Left ventricle myocardium inferior (tissue), 1 donor: ENCODE data around the gene GART. TPM values are rescaled to one million over a fixed set of nuclear protein-coding genes. Genes with fewer than 3 reads are reported as not detected.

ENCODE experiments used
- DNase-seq: peaks from one replicate; pipeline ENCODE4 v3.0.0-alpha.2; 2020
- H3K27ac ChIP-seq: fragments of 200-600 bp; replicated peaks from 2 replicates; pipeline ENCODE4 v1.8.0; 2021
- H3K27me3 ChIP-seq: fragments of 200-600 bp; 2 replicates; pipeline ENCODE4 v1.8.0; 2021; ENCODE audit warnings: low read depth
- H3K36me3 ChIP-seq: fragments of 200-600 bp; 2 replicates; pipeline ENCODE4 v1.8.0; 2021
- H3K4me1 ChIP-seq: fragments of 200-600 bp; 2 replicates; pipeline ENCODE4 v1.8.0; 2021
- H3K4me3 ChIP-seq: fragments of 200-600 bp; 2 replicates; pipeline ENCODE4 v1.8.0; 2021; ENCODE audit warnings: mild to moderate bottlenecking, moderate library complexity
- H3K9me3 ChIP-seq: fragments of 200-600 bp; replicated peaks from 2 replicates; pipeline ENCODE4 v1.8.0; 2021
- CTCF ChIP-seq: fragments of 200-600 bp; IDR thresholded peaks from 2 replicates; pipeline ENCODE4 v1.8.0; 2021; ENCODE audit warnings: antibody characterized with exemption, mild to moderate bottlenecking, borderline replicate concordance
- intact Hi-C: fragments of 100-400 bp; cut with micrococcal nuclease; formaldehyde crosslinking; loops from one replicate; pipeline ENCODE4 v1.11.0; 2022
- total RNA-seq: library from RNA; stranded (reverse); fragmentation: NEBNext Ultra II Directional; extraction: Animal tissue kit (Norgen Biotek cat#: 25700); gene quantifications from one replicate; pipeline ENCODE4 v1.2.1, GENCODE V29; 2021
- donor health status: DM: no; HTN: yes; CAD: no; lungs with severe emphysema.

GART gene
- total RNA-seq, 1 donor from 2014 or later = 41.5 TPM

- no peak overlapping the region for H3K27ac ChIP-seq
- no peaks in the 10 kb centered on the region for H3K4me1 ChIP-seq
- DNase-seq = no peak
- H3K36me3 ChIP-seq = peaks cover 98% of the 10 kb centered on the region
- no peak for TF ChIP-seq CTCF
- H3K9me3 ChIP-seq = no peaks in the 10 kb centered on the region
- no peaks in the 10 kb centered on the region for H3K27me3 ChIP-seq
- intact Hi-C loops = no loop called here
- no peak overlapping the region for H3K4me3 ChIP-seq
Measured at GRCh38 chr21:33531007-33531406, 10.9 kb downstream of the GART start.

DNA sequence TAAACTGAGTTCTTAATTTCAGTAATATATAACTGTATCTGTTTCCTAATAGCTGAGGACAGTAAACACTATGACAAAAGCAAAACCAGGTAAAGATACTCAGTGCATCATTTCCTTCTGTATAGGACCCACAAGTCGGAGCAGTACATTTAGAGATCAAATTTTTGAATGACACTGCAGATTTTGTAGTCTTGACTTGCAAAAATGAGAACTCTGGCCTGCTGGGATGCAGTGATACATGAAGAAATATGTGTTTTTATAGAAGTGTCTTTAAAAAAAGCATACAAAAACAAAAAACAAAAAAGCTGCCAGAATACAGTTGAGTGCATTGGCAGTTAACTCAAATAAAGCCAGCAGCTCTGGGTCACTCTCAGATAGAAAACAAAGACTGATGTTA, 19.0 kb downstream of the GART start:
- intact Hi-C loops = no loop called here
- Histone ChIP-seq H3K27me3 (no peaks in the 10 kb centered on the region), H3K9me3 (no peaks in the 10 kb centered on the region), H3K4me1 (no peaks in the 10 kb centered on the region), H3K4me3 (no peak overlapping the region), H3K27ac (no peak overlapping the region), H3K36me3 (peaks cover 64% of the 10 kb centered on the region)
- TF ChIP-seq CTCF = no peak
- DNase-seq = no peak

- intact Hi-C loops = no loop called here
- no peak for TF ChIP-seq CTCF
- peaks cover 63% of the 10 kb centered on the region for H3K36me3 ChIP-seq
Measured at GRCh38 chr21:33522297-33522952, 19.5 kb downstream of the GART start.

GRCh38 chr21:33518899-33519298, 23.0 kb downstream of the GART start:
- H3K4me3 ChIP-seq = no peak overlapping the region
- no peaks in the 10 kb centered on the region for H3K27me3 ChIP-seq
- no peak overlapping the region for H3K27ac ChIP-seq
- intact Hi-C loops = no loop called here
- H3K9me3 ChIP-seq = no peaks in the 10 kb centered on the region
- DNase-seq = no peak
- H3K36me3 ChIP-seq = peaks cover 70% of the 10 kb centered on the region
- H3K4me1 ChIP-seq = no peaks in the 10 kb centered on the region
- no peak for TF ChIP-seq CTCF

More at GRCh38 chr21:33522297-33522952, 19.5 kb downstream of the GART start:
- DNase-seq = no peak
- Histone ChIP-seq H3K4me3 (no peak overlapping the region), H3K9me3 (no peaks in the 10 kb centered on the region), H3K27ac (no peak overlapping the region), H3K4me1 (no peaks in the 10 kb centered on the region), H3K27me3 (no peaks in the 10 kb centered on the region)

DNA sequence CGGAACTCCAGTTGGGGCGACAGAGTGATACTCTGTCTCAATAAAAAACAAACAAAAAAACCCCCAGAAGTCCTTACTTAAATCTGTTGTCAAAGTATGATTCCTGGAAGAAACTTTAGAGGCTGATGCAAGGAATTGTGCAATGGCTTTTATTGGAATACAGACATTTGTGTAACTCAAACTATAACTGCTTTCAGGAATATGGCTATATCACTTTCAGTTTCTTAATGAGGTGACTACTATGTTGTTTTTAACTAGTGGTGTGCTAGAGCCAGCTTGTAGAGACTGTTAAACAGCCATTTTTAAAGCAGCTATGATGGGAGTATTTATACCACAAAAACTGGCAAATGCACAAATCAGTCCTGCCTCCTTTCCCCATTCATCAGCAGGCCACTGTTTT, 27.7 kb downstream of the GART start:
- no peak for DNase-seq
- Histone ChIP-seq H3K9me3 (no peaks in the 10 kb centered on the region), H3K27me3 (no peaks in the 10 kb centered on the region), H3K36me3 (peaks cover 89% of the 10 kb centered on the region), H3K4me3 (no peak overlapping the region), H3K27ac (no peak overlapping the region), H3K4me1 (no peaks in the 10 kb centered on the region)
- intact Hi-C loops = no loop called here
- TF ChIP-seq CTCF = no peak
